ENCODE results near the gene SHH.

DNA sequence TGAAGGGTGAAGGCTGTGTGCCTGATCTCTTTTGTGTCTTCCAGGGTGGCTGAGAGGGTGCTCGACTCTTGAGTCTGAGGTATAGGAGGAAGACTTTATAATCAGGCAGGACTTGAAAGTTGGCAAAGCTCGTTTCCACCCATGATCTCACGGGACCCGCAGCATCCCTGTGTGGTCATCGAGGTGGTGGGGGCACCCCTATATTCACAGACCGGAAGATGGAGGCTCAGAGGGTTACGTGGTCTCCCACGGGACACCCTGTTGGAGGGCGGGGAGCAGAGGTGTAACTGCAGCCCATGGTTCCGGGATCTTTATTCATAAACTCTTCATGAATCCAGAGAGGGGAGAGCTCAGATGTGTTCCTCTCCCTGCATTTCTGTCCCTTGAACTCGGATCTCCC, 9.6 kb upstream of the SHH start:
- TF ChIP-seq POU2F2 (IDR thresholded peaks at IDR 0.05; ENCODE audit: low read depth, low read length) (no peak), POLR2A (IDR thresholded peaks at IDR 0.05; ENCODE audit: low read depth, low read length) (no peak), POLR2AphosphoS5 (IDR thresholded peaks at IDR 0.05; ENCODE audit: low read depth, low read length) (no peak)

All from GM12891 (cell line).